ENCODE data around the gene DCTD. TPM values are rescaled to one million over a fixed set of nuclear protein-coding genes. Genes with fewer than 3 reads are reported as not detected.

Gene DCTD
- total and polyA plus RNA-seq, 2 experiments from 2014 or later, result 92.4 to 92.6 TPM

DNA sequence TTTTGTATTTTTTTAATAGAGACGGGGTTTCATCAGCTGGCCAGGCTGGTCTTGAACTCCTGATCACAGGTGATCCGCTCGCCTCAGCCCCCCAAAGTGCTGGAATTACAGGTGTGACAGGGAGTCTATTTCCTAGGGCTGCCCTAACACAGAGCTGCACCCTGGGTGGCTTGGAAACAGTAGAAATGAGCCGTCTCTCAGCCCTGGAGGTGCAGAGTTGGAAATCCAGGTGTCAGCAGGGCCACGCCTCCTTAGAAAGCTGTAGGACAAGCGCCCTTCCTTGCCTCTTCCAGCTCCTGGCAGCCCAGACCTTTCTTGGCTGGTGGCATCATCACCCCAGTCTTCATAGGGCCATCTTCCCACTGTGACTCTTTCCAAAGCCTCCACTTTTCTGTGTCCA lies 71.6 kb downstream of the DCTD start:
- Histone ChIP-seq H3K79me2 (no peaks in the 10 kb centered on the region), H3K36me3 (replicated peaks; ENCODE audit: insufficient read depth, low read depth) (no peaks in the 10 kb centered on the region), H3K4me3 (no peak overlapping the region), H4K20me1 (ENCODE audit: insufficient read depth, poor library complexity, severe bottlenecking) (no peaks in the 10 kb centered on the region), H3K9me3 (ENCODE audit: low read depth) (no peaks in the 10 kb centered on the region), H3K27me3 (no peaks in the 10 kb centered on the region), H3K4me2 (no peak overlapping the region), H3K4me1 (ENCODE audit: insufficient read depth) (no peaks in the 10 kb centered on the region), H3K9me2 (replicated peaks; ENCODE audit: insufficient read depth) (no peaks in the 10 kb centered on the region), H3K27ac (no peak overlapping the region), H2AFZ (no peak overlapping the region)
- WGBS (ENCODE audit: low lambda C conversion rate, missing lambda C conversion rate), result 92% methylated on average over 6 of the region's 6 CpGs
- TF ChIP-seq, protein P1, sequence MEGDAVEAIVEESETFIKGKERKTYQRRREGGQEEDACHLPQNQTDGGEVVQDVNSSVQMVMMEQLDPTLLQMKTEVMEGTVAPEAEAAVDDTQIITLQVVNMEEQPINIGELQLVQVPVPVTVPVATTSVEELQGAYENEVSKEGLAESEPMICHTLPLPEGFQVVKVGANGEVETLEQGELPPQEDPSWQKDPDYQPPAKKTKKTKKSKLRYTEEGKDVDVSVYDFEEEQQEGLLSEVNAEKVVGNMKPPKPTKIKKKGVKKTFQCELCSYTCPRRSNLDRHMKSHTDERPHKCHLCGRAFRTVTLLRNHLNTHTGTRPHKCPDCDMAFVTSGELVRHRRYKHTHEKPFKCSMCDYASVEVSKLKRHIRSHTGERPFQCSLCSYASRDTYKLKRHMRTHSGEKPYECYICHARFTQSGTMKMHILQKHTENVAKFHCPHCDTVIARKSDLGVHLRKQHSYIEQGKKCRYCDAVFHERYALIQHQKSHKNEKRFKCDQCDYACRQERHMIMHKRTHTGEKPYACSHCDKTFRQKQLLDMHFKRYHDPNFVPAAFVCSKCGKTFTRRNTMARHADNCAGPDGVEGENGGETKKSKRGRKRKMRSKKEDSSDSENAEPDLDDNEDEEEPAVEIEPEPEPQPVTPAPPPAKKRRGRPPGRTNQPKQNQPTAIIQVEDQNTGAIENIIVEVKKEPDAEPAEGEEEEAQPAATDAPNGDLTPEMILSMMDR (IDR thresholded peaks at IDR 0.05; ENCODE audit: poor library complexity), result no peak
- DNase-seq (ENCODE audit: low spot score), result no peak

DNA sequence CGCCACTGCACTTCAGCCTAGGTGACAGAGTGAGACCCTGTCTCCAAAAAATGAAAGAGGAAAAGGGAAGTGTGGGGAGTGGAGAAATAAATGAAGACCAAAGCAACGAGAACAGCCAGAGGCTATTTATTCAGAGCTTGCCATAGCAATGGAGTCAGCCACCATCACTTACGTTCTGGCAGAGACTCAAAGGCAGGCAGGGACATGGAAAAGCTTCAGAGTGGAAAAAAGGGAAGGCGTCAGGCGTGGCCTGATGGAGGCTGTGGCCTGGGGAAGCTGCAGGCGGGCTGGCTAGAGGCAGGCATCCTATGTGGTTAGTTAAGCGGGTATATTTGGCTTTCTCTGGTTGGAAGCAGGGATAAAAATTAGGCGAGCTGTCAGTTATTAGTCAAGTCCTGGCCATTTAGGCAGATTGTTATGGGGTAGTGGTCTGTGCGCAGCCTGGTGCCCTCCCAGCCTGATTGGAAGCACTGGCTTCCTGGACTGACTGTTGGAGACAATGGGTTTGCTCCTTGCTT lies 73.3 kb downstream of the DCTD start:
- Histone ChIP-seq H2AFZ (no peak overlapping the region), H3K79me2 (no peaks in the 10 kb centered on the region), H3K27ac (no peak overlapping the region), H3K9me2 (replicated peaks; ENCODE audit: insufficient read depth) (no peaks in the 10 kb centered on the region), H3K4me2 (no peak overlapping the region), H3K9me3 (ENCODE audit: low read depth) (no peaks in the 10 kb centered on the region), H4K20me1 (ENCODE audit: insufficient read depth, poor library complexity, severe bottlenecking) (no peaks in the 10 kb centered on the region), H3K36me3 (replicated peaks; ENCODE audit: insufficient read depth, low read depth) (no peaks in the 10 kb centered on the region), H3K27me3 (no peaks in the 10 kb centered on the region), H3K4me1 (ENCODE audit: insufficient read depth) (no peaks in the 10 kb centered on the region), H3K4me3 (no peak overlapping the region)
- DNase-seq (ENCODE audit: low spot score), result no peak
- WGBS (ENCODE audit: low lambda C conversion rate, missing lambda C conversion rate), result 87% methylated on average over 9 of the region's 9 CpGs
- TF ChIP-seq, protein P1 (IDR thresholded peaks at IDR 0.05; ENCODE audit: poor library complexity), result no peak
- no peak for TF ChIP-seq EZH2 (IDR thresholded peaks at IDR 0.05; ENCODE audit: borderline replicate concordance)
- TF ChIP-seq EZH2phosphoT487 (IDR thresholded peaks at IDR 0.05; ENCODE audit: low read depth, severe bottlenecking, unreplicated experiment), result no peak

- no peak overlapping the region for H2AFZ ChIP-seq
- H3K27me3 ChIP-seq, result no peaks in the 10 kb centered on the region
- no peaks in the 10 kb centered on the region for H3K9me3 ChIP-seq (ENCODE audit: low read depth)
- H3K36me3 ChIP-seq (replicated peaks; ENCODE audit: insufficient read depth, low read depth), result no peaks in the 10 kb centered on the region
- H3K4me2 ChIP-seq, result no peak overlapping the region
- no peaks in the 10 kb centered on the region for H4K20me1 ChIP-seq (ENCODE audit: insufficient read depth, poor library complexity, severe bottlenecking)
- no peak for DNase-seq (ENCODE audit: low spot score)
- TF ChIP-seq, protein P1 (IDR thresholded peaks at IDR 0.05; ENCODE audit: poor library complexity), result no peak
- TF ChIP-seq EZH2phosphoT487 (IDR thresholded peaks at IDR 0.05; ENCODE audit: low read depth, severe bottlenecking, unreplicated experiment) (no peak), EZH2 (IDR thresholded peaks at IDR 0.05; ENCODE audit: borderline replicate concordance) (no peak)
- no peak overlapping the region for H3K27ac ChIP-seq
- 85% methylated on average over 17 of the region's 17 CpGs for WGBS (ENCODE audit: low lambda C conversion rate, missing lambda C conversion rate)
- no peak overlapping the region for H3K4me3 ChIP-seq
- no peaks in the 10 kb centered on the region for H3K4me1 ChIP-seq (ENCODE audit: insufficient read depth)
- H3K79me2 ChIP-seq, result no peaks in the 10 kb centered on the region
- H3K9me2 ChIP-seq (replicated peaks; ENCODE audit: insufficient read depth), result no peaks in the 10 kb centered on the region
Measured at GRCh38 chr4:182842759-182843390, 74.3 kb downstream of the DCTD start.
